Stimulated activated naive CD8-positive, alpha-beta T cell treated with anti-CD3 and anti-CD28 coated beads, Interleukin-15, Interleukin-2, amounts not matched to agents 100 ng/mL and 50 ng/mL, for 24 hours (primary cell): ENCODE results near the gene GLI3.
"Not testable (repeated sequence)": the region's sequence is repeated elsewhere in the genome, so short reads cannot be mapped to it uniquely, and the experiment has no call there.

Source experiments
- H3K27ac Mint-ChIP-seq: one replicate; pipeline ENCODE4 v1.8.0; 2021; ENCODE audit warnings: mild to moderate bottlenecking, mixed read lengths
- H3K27me3 Mint-ChIP-seq: one replicate; pipeline ENCODE4 v1.8.0; 2021; ENCODE audit warnings: mixed read lengths
- H3K36me3 Mint-ChIP-seq: one replicate; pipeline ENCODE4 v1.8.0; 2021; ENCODE audit warnings: low read depth, mixed read lengths
- H3K4me1 Mint-ChIP-seq: one replicate; pipeline ENCODE4 v1.8.0; 2021; ENCODE audit warnings: low read depth, mixed read lengths
- H3K4me3 Mint-ChIP-seq: one replicate; pipeline ENCODE4 v1.8.0; 2021; ENCODE audit warnings: mild to moderate bottlenecking, mixed read lengths
- H3K9me3 Mint-ChIP-seq: one replicate; pipeline ENCODE4 v1.8.0; 2021; ENCODE audit warnings: mixed read lengths

Gene GLI3

DNA sequence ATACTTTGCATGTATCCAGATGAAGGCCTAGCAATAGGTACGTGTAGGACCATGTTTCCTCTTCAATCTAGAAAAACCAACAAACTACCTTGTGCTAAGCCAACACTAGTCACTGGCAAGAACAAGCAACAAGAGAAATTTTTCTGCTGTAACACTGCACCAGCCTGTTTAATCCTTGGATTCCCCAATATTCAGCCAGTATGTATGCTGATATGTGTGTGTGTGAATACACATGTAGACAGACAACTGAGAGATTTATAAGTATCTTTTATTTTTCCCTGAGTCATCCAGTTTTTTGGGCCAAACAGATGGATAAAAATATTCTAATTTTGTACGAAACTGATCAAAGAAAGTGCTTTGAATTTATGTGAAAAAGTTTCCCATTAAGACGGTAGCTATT is 26.2 kb downstream of the GLI3 start:
- H3K27ac Mint-ChIP-seq = no peak overlapping the region
- H3K27me3 Mint-ChIP-seq = peaks cover 15% of the 10 kb centered on the region
- H3K4me3 Mint-ChIP-seq = no peak overlapping the region
- no peaks in the 10 kb centered on the region for H3K36me3 Mint-ChIP-seq
- H3K4me1 Mint-ChIP-seq = no peaks in the 10 kb centered on the region
- no peaks in the 10 kb centered on the region for H3K9me3 Mint-ChIP-seq

DNA sequence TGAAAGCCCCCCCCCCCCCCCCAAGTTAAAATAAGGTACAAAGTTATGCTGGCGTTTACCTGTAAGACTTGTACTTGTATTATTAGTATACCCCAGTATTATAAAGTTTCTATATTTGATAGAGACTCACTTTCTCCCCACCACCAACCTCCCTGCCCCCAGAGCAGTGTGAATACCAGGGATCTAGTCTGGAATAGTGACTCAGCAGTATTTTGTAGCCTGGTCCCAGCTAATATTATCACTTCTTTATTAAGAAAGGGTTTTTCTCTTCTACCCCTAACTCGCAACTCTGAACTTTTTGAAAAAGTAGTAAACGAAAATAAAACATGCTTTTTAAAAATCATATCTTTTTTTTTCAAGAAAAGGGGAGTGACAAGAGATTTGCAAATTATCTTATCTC is 26.7 kb downstream of the GLI3 start:
- no peaks in the 10 kb centered on the region for H3K4me1 Mint-ChIP-seq
- no peak overlapping the region for H3K27ac Mint-ChIP-seq
- no peaks in the 10 kb centered on the region for H3K36me3 Mint-ChIP-seq
- no peak overlapping the region for H3K4me3 Mint-ChIP-seq
- H3K9me3 Mint-ChIP-seq = no peaks in the 10 kb centered on the region
- H3K27me3 Mint-ChIP-seq = peaks cover 15% of the 10 kb centered on the region

DNA sequence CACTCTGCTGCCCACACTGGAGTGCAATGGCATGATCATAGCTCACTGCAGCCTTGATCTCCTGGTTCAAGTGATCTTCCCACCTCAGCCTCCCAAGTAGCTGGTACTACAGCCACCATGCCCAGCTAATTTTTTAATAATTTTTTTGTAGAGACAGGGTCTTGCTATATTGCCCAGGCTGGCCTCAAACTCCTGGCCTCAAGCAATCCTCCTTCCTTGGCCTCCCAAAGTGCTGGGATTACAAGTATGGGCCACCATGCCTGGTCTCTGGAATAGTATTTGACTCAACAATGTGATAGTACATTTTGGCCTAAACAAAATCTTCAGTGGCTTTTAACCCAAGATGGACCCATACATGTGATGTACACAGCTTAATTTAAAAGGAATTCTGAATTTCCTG is 27.9 kb downstream of the GLI3 start:
- H3K27me3 Mint-ChIP-seq = peaks cover 15% of the 10 kb centered on the region
- H3K27ac Mint-ChIP-seq, H3K4me3 Mint-ChIP-seq, H3K4me1 Mint-ChIP-seq, H3K36me3 Mint-ChIP-seq, H3K9me3 Mint-ChIP-seq: not testable (repeated sequence)

DNA sequence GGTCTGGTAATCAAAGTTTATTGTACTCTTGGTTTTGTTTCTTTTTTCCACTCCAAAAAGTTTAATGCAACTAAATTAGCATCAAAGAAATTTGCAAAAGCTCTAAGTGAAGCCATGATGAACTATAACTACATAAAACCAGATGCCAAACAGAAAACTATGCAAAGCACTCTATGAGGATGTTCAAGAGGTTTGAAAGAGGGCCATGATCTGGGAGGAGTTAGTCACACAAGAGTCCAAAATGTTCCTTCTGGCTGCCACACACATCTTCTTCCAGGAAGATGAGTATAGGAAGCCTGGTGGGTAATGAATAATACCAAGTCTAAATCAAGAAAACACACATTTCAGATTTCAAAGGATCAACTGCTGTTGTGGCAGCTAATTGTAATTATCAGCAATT is 28.4 kb downstream of the GLI3 start:
- H3K27ac Mint-ChIP-seq = no peak overlapping the region
- H3K36me3 Mint-ChIP-seq = no peaks in the 10 kb centered on the region
- H3K4me1 Mint-ChIP-seq = no peaks in the 10 kb centered on the region
- H3K9me3 Mint-ChIP-seq = no peaks in the 10 kb centered on the region
- H3K4me3 Mint-ChIP-seq = no peak overlapping the region
- H3K27me3 Mint-ChIP-seq = peaks cover 15% of the 10 kb centered on the region

DNA sequence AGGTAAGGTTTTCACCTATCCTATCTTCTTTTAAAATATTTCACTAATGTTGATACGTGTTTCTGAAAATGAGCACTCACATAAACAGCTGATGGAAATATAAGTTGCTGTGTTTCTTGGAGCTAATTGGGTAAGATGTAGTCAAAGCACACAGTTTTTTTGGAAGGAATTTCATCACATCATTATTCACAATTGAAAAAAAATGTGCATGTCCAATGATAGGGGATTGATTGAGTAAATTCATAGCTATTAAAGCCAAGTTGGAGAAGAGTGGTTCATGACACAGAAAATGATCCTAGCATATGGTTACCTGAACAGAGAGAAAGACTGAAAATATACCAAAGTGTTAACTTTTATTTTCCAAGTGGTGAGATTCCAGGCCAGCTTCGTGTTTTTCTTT is 29.6 kb downstream of the GLI3 start:
- Mint-ChIP-seq H3K9me3 (peaks cover 4% of the 10 kb centered on the region), H3K36me3 (no peaks in the 10 kb centered on the region), H3K4me3 (no peak overlapping the region), H3K4me1 (no peaks in the 10 kb centered on the region), H3K27me3 (peaks cover 8% of the 10 kb centered on the region), H3K27ac (no peak overlapping the region)

DNA sequence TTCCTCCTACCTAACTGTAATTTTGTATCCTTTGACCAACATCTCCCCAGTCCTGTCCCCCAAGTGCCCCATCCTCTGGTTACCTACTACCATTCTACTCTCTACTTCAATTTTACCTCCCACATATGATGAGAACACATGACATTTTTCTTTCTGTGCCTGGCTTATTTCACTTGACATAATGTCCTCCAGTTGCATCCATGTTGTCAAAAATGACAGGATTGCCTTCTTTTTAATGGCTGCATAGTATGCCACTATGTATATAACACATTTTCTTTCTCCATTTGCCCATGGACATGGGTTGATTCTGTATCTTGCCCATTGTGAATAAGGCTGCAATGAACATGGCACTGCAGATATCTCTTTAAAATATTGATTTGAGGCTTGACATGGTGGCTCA is 33.7 kb downstream of the GLI3 start:
- no peaks in the 10 kb centered on the region for H3K36me3 Mint-ChIP-seq
- no peak overlapping the region for H3K27ac Mint-ChIP-seq
- no peaks in the 10 kb centered on the region for H3K4me1 Mint-ChIP-seq
- H3K27me3 Mint-ChIP-seq = no peaks in the 10 kb centered on the region
- H3K4me3 Mint-ChIP-seq = no peak overlapping the region
- H3K9me3 Mint-ChIP-seq = peaks cover 4% of the 10 kb centered on the region

DNA sequence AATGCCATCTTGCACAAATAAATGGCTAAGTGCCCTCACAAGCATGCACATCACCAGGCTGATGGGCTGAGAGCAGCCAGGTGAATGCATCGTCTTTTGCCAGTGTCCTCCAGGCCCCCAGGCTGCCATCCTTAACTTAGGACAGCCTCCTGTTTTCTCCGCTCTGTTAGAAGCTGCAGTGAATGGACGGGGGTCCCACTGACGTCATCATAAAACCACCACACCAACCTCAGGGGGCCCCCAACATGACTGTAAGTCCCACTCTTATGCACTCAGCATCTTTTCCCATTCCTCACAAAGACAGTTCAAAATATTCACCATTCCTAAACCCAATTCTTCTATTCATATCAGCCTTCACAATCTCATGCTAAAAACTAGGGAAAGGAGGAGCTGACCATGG is 34.4 kb downstream of the GLI3 start:
- no peaks in the 10 kb centered on the region for H3K4me1 Mint-ChIP-seq
- no peak overlapping the region for H3K27ac Mint-ChIP-seq
- H3K27me3 Mint-ChIP-seq = no peaks in the 10 kb centered on the region
- no peak overlapping the region for H3K4me3 Mint-ChIP-seq
- H3K9me3 Mint-ChIP-seq = peaks cover 4% of the 10 kb centered on the region
- no peaks in the 10 kb centered on the region for H3K36me3 Mint-ChIP-seq

DNA sequence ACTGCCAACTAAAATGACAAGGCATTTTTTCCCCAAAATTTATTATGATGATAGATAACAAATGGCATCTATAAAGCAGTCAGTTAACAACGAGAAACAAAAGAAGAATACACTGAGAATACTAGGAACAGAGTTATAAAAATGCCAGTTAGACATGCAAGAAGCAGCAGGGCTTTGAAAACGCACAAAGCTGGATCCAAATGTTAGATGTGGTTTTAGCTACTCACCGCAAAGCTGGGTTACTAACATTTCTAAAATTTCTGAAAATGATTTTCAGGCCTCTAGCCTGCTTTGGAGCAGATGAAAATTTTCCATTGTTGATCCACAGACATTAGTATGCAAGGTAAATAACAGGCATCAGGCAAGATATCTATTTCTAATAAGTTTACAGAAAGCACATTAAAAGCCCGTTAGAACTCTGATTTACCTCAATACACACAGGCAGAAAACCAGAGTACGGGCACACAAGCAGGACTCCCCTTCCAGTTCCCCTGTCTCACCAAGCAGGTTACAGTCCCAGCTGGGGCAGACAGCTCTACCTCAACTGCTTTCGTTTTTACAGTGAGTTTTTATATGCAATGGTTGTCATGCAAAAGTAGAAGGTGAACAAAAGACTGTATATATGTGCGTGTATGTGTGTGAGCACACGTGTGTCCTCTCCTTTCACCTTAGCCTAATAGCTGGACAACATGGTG is 37.9 kb downstream of the GLI3 start:
- H3K27me3 Mint-ChIP-seq = no peaks in the 10 kb centered on the region
- H3K4me1 Mint-ChIP-seq = peaks cover under 1% of the 10 kb centered on the region
- peaks cover 4% of the 10 kb centered on the region for H3K9me3 Mint-ChIP-seq
- no peak overlapping the region for H3K4me3 Mint-ChIP-seq
- H3K27ac Mint-ChIP-seq = no peak overlapping the region
- H3K36me3 Mint-ChIP-seq = no peaks in the 10 kb centered on the region

DNA sequence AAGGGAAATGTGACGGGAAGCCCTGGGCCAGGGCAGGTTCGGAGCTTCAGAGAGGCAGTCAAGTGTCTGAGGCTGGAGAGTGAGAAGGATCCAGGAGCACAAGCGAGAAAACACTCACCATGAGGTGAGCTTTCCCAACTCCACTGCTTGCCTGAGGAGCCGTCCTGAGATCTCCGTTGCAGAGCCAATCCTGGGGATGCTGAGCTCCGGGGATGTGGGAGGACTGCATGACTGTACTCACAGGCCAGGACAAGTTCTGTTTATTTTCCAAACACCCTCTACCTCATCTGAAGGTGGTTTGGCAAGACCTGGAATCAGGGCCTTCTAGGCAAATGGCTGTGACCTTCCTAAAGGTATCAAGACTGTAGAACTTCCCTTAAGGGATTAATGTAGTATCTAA is 38.7 kb downstream of the GLI3 start:
- no peak overlapping the region for H3K27ac Mint-ChIP-seq
- H3K9me3 Mint-ChIP-seq = peaks cover 2% of the 10 kb centered on the region
- H3K4me3 Mint-ChIP-seq = no peak overlapping the region
- no peaks in the 10 kb centered on the region for H3K36me3 Mint-ChIP-seq
- H3K4me1 Mint-ChIP-seq = peaks cover 8% of the 10 kb centered on the region
- no peaks in the 10 kb centered on the region for H3K27me3 Mint-ChIP-seq

DNA sequence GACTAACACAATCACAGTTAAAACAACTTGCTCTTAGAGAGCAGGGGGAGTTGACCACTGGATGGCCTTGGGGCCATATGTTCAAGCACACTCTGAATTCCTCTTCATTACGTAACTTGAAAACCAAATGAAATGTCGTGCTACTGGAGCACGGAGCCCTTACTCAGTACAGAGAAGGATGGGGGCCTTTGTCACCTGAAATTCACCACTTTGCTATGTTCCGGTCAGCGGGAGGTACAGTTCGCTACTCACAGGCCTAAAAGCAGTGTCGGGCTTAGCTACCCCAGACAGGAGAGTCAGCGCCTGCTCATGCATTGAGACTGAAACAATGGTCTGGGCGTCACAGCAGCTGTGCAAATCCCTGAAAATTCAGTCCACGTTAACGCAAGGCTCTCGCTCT is 39.6 kb downstream of the GLI3 start:
- Mint-ChIP-seq H3K36me3 (no peaks in the 10 kb centered on the region), H3K9me3 (no peaks in the 10 kb centered on the region), H3K4me1 (peaks cover 15% of the 10 kb centered on the region), H3K27ac (no peak overlapping the region), H3K4me3 (no peak overlapping the region), H3K27me3 (no peaks in the 10 kb centered on the region)

DNA sequence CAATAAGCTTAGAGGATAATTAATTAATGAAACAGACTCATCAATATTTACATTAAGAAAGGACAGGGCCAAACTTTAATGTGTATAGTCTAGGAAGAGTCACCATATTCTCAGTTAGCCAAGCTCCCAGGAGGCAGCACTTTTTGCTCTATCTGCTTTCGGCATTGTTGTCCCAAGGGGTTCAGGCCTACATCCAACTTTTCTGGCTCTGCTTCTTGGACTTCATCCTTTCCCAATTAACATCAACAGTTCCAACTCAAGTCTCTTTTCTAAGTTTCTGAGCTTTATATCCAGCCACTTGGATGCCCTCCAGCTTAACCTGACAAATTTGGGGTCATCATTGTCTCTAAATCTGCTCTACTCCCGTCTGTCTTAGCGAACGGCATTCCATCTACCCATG is 42.8 kb downstream of the GLI3 start:
- H3K27me3 Mint-ChIP-seq = no peaks in the 10 kb centered on the region
- peaks cover 15% of the 10 kb centered on the region for H3K4me1 Mint-ChIP-seq
- no peak overlapping the region for H3K4me3 Mint-ChIP-seq
- H3K27ac Mint-ChIP-seq = no peak overlapping the region
- no peaks in the 10 kb centered on the region for H3K36me3 Mint-ChIP-seq
- H3K9me3 Mint-ChIP-seq = no peaks in the 10 kb centered on the region

DNA sequence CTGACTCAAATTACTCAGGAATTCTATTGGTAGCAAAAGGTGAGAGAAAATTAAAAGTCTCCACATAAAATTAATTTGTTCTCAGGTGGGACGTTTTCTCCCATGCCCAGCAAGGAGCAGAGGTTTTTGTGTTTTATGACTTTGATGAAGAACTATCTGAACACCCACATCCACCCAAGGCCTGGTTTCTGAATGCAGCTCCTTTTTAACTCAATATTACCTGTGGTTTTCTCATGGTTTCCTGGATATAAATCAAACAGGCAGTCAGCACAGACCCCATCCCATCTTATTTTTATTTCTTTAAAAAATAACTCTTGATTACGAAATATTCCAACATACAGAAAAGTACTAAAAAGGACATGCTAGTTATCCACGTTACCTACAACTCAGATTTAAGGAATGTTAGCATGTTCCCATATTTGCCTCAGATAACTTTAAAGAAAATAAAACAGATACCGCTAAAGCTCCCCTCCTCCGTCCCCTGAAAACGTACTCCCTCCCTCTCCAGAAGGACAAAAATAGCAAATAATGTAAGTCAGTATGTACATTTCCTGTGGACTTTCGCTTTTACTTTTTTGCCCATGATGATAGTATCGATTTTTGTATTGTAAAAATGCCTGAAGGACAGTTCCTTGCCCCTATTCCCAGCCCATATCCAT is 43.4 kb downstream of the GLI3 start:
- Mint-ChIP-seq H3K27ac (no peak overlapping the region), H3K4me3 (no peak overlapping the region), H3K27me3 (no peaks in the 10 kb centered on the region), H3K36me3 (no peaks in the 10 kb centered on the region), H3K9me3 (no peaks in the 10 kb centered on the region), H3K4me1 (peaks cover 15% of the 10 kb centered on the region)

DNA sequence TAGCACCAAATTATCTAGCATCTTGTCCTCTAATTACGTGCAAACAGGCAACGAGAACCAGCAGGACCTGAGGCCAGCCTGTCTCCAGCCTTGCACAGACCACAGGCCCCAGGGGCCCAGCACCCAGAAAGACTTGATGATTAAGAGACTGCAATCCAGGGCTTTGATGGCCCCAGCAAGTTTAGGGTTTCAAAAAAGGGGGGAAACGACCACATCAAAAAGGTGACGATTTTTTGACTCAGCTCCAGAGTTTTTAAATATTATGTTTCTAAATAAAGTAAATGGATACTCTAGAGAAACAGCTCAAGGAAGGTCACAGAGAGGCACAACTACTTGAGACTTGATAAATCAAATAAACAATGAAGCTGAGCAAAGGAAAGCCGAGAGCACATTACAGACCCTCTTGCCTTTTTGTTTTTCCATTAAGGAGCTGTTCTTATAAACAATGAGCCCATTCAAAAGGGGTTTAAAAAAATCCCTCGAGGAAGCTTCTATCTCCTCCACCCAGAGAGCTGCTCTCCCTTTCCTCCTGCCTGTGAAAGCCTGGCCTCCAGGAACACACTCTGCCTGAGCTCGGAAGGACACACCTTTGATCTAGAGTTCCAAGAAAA is 44.1 kb downstream of the GLI3 start:
- no peaks in the 10 kb centered on the region for H3K27me3 Mint-ChIP-seq
- H3K27ac Mint-ChIP-seq = no peak overlapping the region
- no peaks in the 10 kb centered on the region for H3K9me3 Mint-ChIP-seq
- no peak overlapping the region for H3K4me3 Mint-ChIP-seq
- H3K36me3 Mint-ChIP-seq = no peaks in the 10 kb centered on the region
- H3K4me1 Mint-ChIP-seq = peaks cover 15% of the 10 kb centered on the region

DNA sequence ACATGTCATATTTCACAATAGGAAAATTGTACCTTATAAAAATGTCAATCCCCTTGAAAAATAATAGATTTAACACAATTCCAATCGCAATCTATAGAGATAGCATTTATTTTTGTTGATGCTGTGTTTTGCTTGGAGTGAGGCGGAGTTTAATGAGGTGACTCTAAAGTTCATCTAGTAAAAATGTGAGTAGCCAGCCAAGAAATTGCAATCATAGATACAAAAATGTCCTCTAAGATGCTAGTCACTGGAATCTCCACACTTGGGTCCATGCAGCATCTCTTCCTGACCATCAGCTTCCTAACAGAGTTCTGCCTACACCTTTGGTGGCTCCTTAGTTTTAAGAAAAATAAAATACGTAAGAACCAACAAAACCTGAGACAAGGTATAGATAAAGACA is 44.9 kb downstream of the GLI3 start:
- no peaks in the 10 kb centered on the region for H3K36me3 Mint-ChIP-seq
- no peak overlapping the region for H3K4me3 Mint-ChIP-seq
- H3K27ac Mint-ChIP-seq = no peak overlapping the region
- peaks cover 15% of the 10 kb centered on the region for H3K4me1 Mint-ChIP-seq
- H3K27me3 Mint-ChIP-seq = no peaks in the 10 kb centered on the region
- H3K9me3 Mint-ChIP-seq = no peaks in the 10 kb centered on the region

DNA sequence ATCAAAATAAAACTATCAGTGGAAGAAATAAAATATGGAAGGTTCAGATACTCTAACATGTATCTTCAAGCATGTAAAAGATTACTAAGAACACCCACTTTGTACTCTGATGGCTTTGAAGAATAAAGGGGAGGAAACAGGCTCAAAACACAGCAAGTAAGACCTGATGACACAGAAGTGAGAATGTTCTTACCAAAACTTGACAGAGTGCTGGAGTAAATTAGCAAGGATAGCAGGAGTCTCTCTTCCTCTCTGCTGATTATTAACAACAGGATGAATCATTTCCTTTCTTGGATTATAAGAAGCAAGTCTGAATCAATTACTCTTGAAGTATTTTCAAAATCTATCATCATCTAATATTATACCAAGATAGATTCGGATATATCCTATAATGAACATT is 47.5 kb downstream of the GLI3 start:
- no peaks in the 10 kb centered on the region for H3K27me3 Mint-ChIP-seq
- no peaks in the 10 kb centered on the region for H3K9me3 Mint-ChIP-seq

DNA sequence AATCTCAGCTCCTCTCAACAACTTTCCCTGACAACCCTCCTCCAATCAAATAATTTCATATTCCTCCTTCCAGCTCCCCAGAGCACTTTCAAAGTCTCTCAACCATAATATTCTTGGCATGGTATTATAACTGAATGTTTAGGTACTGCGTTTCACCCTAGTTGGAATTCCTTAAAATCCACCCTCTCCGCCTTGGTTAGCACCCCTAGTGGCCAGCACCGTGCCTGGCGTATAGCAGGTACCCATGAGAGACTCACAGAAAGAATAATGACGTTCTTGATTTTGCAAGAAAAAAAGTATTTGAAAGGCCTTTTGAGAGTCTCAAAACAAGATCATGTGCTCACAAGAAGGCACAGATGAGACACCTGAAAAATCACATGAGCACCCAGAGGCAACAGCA is 50.9 kb downstream of the GLI3 start:
- no peak overlapping the region for H3K27ac Mint-ChIP-seq
- no peaks in the 10 kb centered on the region for H3K36me3 Mint-ChIP-seq
- H3K4me1 Mint-ChIP-seq = no peaks in the 10 kb centered on the region
- H3K9me3 Mint-ChIP-seq = peaks cover 3% of the 10 kb centered on the region
- H3K27me3 Mint-ChIP-seq = no peaks in the 10 kb centered on the region
- no peak overlapping the region for H3K4me3 Mint-ChIP-seq

More for the DNA sequence above, 47.5 kb downstream of the GLI3 start:
- Mint-ChIP-seq H3K4me3 (no peak overlapping the region), H3K36me3 (no peaks in the 10 kb centered on the region), H3K4me1 (peaks cover 15% of the 10 kb centered on the region), H3K27ac (no peak overlapping the region)
